Tibial artery (tissue), 4 donors: ENCODE measurements around the gene LHFPL6.

Source experiments
- DNase-seq, 2 donors: peaks; one replicate each; pipeline ENCODE4 v3.0.0-alpha.2; 2019
- H3K27ac ChIP-seq, 2 donors: fragments of 200-600 bp; sonication (generic) in 1 of 2; 1 replicate in 1 of 2; 2 replicates in 1 of 2; pipeline ENCODE4 v1.5.1; 2018 to 2019; ENCODE audit warnings: mild to moderate bottlenecking in 1 of 2
- H3K27me3 ChIP-seq, 2 donors: fragments of 200-600 bp; sonication (generic) in 1 of 2; one replicate each; pipeline versions ENCODE4 v1.5.1 to v1.6.0; 2016 to 2019
- H3K36me3 ChIP-seq, 3 donors: fragments of 200-600 bp; sonication (generic) in 2 of 3; one replicate each; pipeline ENCODE4 v1.5.1; 2016 to 2019; ENCODE audit warnings: mild to moderate bottlenecking in 2 of 3
- H3K4me1 ChIP-seq, 4 donors: fragments of 200-600 bp; sonication (generic) in 2 of 4; 1 replicate in 3 of 4; 2 replicates in 1 of 4; pipeline ENCODE4 v1.5.1; 2016 to 2019
- H3K4me3 ChIP-seq, 2 donors: fragments of 200-600 bp; sonication (generic) in 1 of 2; 1 replicate in 1 of 2; 2 replicates in 1 of 2; pipeline ENCODE4 v1.5.1; 2018 to 2019; ENCODE audit warnings: mild to moderate bottlenecking in 2 of 2
- H3K9me3 ChIP-seq, 3 donors: fragments of 200-600 bp; sonication (generic) in 1 of 3; one replicate each; pipeline ENCODE4 v1.5.1; 2016 to 2019
- intact Hi-C: fragments of 100-400 bp; cut with DNase I; formaldehyde crosslinking; loops from one replicate; pipeline ENCODE4 v1.15.0; 2023; ENCODE audit warnings: low total_unique reads
- TF ChIP-seq, protein P1 (sequence below), 2 experiments: fragments of 200-600 bp in 1 of 2; fragments of 450-650 bp in 1 of 2; IDR thresholded peaks; one replicate each; pipeline ENCODE4 v1.5.1; 2017 to 2019; ENCODE audit warnings: antibody characterized with exemption in 2 of 2, mild to moderate bottlenecking in 1 of 2, moderate library complexity in 1 of 2

The LHFPL6 gene

DNA sequence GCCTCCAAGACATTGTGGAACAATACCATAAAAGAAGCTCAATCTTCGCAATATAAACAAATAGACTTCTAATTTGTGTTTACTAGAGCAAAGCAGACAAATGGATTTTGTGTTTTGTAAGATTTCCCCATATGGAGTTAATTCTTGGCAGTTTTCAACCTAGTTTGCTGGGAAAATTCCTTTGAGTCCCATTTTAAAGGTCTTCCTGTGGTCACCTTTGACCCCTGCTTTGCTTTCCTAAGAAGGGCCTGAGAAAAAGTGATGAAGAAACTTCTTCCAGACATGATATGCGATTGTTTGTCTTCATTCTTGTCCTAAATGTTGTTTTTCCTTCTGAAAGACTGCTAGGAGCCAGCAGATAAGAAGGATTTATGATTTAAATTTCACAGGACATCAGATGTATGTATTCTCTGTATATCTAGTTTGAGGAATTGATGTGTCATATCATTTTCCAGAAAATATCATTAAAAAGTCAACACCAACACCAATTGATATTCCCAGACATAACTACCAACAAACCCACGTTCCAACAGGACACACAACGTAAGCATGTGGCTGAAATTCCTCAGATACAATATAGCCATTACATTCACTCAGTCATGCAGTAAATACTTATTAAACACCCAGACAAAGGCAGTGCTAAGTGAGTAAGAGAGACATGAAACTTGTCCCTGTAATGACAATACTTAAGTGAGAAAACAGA is 276.4 kb downstream of the LHFPL6 start:
- H3K9me3 ChIP-seq, result peaks cover 0 to 2% (median 0%) of the 10 kb centered on the region in 3 donors
- intact Hi-C loops, result no loop called here
- H3K36me3 ChIP-seq, result no peaks in the 10 kb centered on the region
- peaks cover 0 to 39% (median 9%) of the 10 kb centered on the region in 4 donors for H3K4me1 ChIP-seq
- DNase-seq, result no peak
- TF ChIP-seq, protein P1, sequence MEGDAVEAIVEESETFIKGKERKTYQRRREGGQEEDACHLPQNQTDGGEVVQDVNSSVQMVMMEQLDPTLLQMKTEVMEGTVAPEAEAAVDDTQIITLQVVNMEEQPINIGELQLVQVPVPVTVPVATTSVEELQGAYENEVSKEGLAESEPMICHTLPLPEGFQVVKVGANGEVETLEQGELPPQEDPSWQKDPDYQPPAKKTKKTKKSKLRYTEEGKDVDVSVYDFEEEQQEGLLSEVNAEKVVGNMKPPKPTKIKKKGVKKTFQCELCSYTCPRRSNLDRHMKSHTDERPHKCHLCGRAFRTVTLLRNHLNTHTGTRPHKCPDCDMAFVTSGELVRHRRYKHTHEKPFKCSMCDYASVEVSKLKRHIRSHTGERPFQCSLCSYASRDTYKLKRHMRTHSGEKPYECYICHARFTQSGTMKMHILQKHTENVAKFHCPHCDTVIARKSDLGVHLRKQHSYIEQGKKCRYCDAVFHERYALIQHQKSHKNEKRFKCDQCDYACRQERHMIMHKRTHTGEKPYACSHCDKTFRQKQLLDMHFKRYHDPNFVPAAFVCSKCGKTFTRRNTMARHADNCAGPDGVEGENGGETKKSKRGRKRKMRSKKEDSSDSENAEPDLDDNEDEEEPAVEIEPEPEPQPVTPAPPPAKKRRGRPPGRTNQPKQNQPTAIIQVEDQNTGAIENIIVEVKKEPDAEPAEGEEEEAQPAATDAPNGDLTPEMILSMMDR (IDR thresholded peaks at IDR 0.05), result no peak
- no peak overlapping the region for H3K27ac ChIP-seq
- H3K27me3 ChIP-seq, result no peaks in the 10 kb centered on the region
- no peak overlapping the region for H3K4me3 ChIP-seq

DNA sequence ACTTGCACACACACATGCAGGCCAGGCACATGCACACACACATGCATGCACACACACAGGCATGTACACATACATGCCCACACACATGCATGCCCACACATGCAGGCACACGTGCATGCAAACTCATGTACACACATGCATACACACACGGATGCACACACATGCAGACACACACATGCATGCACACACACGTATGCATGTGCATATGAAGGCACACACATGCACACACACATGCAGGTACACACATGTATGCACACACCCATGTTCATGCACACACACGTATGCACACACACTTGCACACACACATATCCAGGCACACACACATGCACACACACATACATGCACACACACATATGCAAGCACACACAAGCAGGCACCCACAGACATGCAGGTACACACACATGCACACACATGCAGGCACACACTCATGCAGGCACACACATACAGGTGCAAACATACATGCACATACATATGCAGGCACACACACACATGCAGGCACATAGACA is 278.1 kb downstream of the LHFPL6 start:
- H3K4me3 ChIP-seq, result no peak overlapping the region
- no peaks in the 10 kb centered on the region for H3K36me3 ChIP-seq
- H3K4me1 ChIP-seq, result peaks cover 0 to 47% (median 9%) of the 10 kb centered on the region in 4 donors
- intact Hi-C loops, result no loop called here
- DNase-seq, result no peak
- TF ChIP-seq, protein P1 (IDR thresholded peaks at IDR 0.05), result no peak
- H3K27me3 ChIP-seq, result no peaks in the 10 kb centered on the region
- H3K27ac ChIP-seq, result no peak overlapping the region
- H3K9me3 ChIP-seq, result no peaks in the 10 kb centered on the region

DNA sequence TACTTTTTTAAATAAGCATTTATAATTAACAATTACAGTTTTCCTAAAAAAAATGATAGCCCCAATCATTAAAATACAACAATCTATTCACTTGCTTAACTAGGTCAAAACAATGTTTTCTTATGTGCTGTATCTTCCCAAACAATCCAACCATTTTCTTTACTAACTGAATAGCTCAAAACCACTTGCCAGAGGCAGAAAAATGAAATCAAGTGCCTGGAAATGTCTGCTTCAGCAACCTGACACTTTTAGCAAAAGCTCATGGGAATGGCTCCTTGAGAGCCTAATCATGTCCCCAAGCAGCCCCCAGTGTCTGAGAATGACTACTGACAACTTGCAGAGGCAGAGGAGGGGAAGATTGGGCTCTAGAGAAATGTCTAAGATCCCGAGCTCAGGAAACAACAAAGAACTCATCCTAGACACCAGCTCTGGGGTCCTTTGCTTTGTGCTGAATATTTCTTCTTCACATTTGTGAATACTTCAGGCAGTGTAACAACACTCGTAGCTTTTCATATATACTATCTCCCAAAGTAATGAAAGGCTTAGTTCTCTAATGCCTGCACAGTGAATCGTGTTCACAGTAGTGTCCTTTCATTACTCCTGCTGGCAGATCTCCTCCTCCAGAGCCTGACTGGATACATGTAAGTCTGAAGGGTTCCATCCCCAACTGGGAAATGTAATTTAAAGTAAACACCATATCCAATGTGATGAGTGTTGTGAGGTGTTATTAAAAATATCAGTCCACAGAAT is 280.0 kb downstream of the LHFPL6 start:
- Histone ChIP-seq H3K9me3 (no peaks in the 10 kb centered on the region), H3K4me3 (no peak overlapping the region)

DNA sequence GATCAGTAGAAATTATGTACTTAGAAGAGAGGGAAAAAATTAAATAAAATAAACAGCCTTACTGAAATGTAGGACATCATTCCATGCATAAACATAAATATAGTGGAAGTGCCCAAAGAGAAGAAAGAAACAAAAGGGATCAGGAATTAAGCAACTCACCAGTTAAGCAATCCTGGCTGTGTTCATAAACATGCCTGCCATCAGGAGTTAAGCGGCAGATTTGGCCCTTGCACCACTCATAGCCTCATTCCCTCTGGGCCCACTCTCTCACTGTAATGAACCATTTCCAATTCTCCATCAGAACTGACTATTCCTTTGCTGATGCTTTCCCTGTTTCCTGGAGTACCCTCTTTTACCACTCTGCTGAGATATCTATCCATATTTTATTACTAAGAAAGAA is 281.4 kb downstream of the LHFPL6 start:
- peak in 1 of 2 donors; percentile 63 for DNase-seq
- TF ChIP-seq, protein P1 (IDR thresholded peaks at IDR 0.05), result no peak
- H3K4me3 ChIP-seq, result no peak overlapping the region
- no peaks in the 10 kb centered on the region for H3K36me3 ChIP-seq
- H3K27ac ChIP-seq, result peak overlapping the region in 1 of 2 donors; percentile 37
- H3K4me1 ChIP-seq, result peaks cover 0 to 58% (median 17%) of the 10 kb centered on the region in 4 donors
- no peaks in the 10 kb centered on the region for H3K27me3 ChIP-seq
- intact Hi-C loops, result no loop called here
- H3K9me3 ChIP-seq, result no peaks in the 10 kb centered on the region

More for the DNA sequence above, 280.0 kb downstream of the LHFPL6 start:
- no peak overlapping the region for H3K27ac ChIP-seq
- peaks cover 0 to 47% (median 9%) of the 10 kb centered on the region in 4 donors for H3K4me1 ChIP-seq
- TF ChIP-seq, protein P1 (IDR thresholded peaks at IDR 0.05), result no peak
- DNase-seq, result no peak
- intact Hi-C loops, result no loop called here
- no peaks in the 10 kb centered on the region for H3K27me3 ChIP-seq
- no peaks in the 10 kb centered on the region for H3K36me3 ChIP-seq

DNA sequence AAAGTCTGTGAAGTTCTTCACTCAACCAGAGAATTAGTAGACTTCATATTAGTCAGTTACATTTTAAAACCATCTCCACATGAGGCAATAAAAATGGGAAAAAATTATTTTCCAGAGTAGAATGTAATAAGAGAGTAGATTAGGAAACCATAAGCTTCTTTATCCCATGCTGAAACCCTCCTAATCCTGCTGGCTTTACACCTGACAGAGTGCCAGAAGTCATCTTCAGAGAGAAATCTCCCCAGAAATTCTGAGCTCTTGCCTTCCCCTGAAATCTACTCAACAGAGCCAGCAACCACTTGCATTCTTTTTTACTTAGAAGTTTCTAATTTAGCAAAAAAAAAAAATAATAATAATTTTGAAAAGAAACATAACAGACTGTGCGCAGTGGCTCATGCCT is 284.8 kb downstream of the LHFPL6 start:
- DNase-seq, result no peak
- no peaks in the 10 kb centered on the region for H3K27me3 ChIP-seq
- no peaks in the 10 kb centered on the region for H3K9me3 ChIP-seq
- H3K27ac ChIP-seq, result no peak overlapping the region
- H3K36me3 ChIP-seq, result no peaks in the 10 kb centered on the region
- intact Hi-C loops, result no loop called here
- TF ChIP-seq, protein P1 (IDR thresholded peaks at IDR 0.05), result no peak
- H3K4me1 ChIP-seq, result peaks cover 0 to 37% (median 12%) of the 10 kb centered on the region in 4 donors
- no peak overlapping the region for H3K4me3 ChIP-seq
